GM21515 (cell line): ENCODE data around the gene EFCAB11.

Experiments
- ATAC-seq: cut with Tn5 transposase; IDR thresholded peaks from one replicate; pipeline ENCODE4 v1.9.1; 2021; ENCODE audit not compliant: unreplicated experiment

The EFCAB11 gene

DNA sequence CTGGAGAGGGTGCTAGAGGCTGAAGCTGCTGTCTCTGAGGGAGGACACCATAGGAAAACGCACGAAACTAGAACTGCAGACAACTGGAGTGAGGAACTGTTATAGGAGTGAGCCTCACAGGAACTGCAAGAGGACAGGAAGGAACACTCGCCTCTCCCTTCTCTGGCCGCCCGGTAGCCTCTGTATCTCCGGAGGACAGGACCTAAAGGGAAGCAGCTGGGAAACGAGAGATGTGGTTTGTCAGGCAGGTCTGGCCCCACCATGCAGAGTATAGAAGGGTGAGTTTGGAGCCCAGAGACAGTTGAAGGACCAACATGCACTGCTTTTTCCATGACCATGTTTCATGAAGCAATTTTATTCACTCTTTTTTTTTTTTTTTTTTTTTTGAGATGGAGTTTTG lies 127.3 kb downstream of the EFCAB11 start:
- ATAC-seq, result no peak

DNA sequence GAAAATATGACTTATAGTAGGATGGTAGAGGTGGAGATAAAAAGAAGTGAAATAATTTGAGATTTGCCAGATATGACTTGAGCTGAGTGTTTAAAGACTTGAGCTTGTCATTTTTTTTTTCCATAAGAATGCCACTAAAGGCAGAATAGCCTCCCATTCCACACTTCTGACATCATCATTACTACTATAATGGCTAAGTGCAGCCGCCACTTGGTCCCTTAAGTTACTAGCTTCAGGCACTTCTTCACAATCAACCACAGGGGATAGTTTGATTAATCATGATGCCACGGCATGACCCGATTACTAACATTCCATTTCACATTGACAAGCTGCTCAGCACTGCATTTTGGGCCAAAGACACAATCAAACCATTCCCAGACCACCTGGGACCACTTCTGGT lies 127.9 kb downstream of the EFCAB11 start:
- no peak for ATAC-seq

DNA sequence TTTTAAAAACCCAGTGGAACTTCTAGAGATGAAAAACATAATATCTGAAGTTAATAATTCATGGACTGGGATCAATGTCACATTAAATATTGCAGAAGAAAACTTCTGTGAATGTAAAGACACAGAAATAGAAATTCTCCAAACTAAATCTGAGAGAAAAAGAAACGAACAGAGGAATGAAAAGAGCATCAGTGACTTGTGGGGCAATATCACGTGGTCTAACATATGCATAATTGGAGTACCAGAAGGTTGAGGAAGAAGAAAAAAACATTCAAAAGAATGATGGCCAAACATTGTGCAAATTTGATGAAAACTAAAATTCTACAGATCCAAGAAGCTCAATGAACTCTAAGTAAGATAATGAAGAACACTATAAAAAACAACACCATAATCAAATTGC lies 130.8 kb downstream of the EFCAB11 start:
- no peak for ATAC-seq

DNA sequence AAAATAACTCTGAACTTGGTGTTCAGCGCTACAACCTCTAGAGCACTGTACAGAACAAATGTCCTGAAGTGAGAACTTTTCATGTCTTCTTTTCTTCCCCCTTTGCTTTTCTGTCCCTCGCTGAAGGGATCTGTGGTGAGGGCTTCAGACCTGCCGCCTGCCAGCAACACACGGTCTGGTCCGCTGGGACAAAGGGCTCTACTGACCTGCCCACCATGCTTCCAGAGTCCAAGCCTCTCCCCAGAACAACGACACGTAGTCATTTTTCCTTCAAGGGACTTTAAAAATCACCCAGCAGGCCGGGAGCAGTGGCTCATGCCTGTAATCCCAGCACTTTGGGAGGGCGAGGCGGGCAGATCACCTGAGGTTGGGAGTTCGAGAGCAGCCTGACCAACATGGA lies 140.4 kb downstream of the EFCAB11 start:
- no peak for ATAC-seq

DNA sequence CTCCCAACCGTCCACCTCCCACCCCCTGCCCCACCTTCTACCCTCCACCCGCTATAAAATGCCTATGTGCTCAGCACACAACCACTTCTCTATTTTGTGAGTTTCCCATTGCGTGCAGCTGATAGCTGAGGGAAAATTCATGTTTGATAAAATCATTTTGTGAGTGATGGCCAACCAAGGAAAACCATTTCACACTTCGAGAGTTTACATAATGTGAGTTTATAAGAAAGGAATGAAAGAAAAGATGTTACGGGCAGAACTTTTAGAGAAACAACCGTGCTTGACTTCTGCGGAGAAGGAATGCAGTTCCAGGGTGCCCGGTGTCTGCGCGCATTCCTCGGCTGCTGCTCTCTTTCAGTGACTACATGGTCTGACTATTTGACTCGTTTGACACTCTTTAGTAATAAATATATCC lies 140.9 kb downstream of the EFCAB11 start:
- no peak for ATAC-seq

DNA sequence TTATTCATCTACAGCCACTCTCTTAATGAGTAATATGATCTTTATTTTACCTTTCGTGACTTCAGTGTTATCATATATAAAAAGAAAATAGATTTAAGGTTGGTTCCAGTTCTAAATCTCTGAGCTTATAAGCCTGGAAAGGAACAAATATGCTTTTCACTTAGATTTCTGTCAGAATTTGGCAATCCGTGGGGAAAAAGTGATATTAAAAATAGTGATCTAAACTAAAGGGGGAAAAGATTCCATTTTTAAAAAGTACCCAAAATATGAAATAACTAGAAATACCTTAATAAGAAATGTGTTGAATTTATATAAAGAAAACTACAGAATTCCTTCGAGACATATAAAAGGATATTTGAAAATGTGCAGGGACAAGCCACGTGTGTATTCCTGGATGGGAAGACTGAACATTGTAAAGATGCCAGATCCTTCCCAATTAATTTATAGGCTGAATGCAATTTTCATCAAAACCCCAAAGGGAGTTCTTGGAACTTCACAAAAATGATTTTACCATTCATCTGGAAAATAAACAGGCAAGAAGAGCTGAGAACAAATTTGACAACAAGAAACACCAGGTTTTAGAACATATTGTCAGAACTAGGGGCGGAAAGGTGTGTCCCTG lies 142.5 kb downstream of the EFCAB11 start:
- ATAC-seq, result no peak

DNA sequence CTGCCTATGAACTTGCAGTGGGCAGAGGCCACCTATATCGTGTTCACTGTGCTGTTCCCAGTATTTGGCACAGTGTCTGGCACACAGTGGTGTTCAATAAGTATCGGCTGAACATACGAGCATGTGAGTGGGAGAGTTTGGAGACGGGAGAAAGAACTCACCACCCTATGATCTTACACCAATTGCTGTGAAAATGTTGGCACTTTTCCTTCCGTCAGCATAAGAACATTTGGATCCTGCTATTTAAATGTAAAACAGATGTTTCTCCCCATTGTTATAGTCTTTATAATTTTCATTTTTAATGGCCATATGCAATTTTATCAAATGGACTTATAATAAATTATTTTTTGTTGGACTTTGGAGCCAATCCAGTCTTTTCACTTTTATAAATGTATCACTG lies 144.4 kb downstream of the EFCAB11 start:
- ATAC-seq, result no peak

DNA sequence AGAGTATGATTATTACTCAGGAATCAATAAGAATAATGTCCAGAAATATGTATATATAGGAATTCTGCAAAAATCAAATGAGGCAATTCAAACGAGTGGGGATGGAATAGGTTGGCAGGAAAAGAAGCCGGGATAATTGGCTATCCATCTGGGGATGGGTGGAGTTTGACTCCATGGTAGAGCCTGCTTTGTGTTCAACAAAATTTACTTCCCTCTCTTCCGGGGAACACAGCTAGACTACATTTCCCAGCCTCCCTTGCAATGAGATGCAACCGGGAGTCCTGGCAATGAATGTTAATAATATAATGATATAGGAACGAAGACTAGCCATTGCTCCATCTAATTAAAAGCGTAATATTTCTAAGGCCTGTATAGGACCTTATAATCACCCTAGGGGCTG lies 146.6 kb downstream of the EFCAB11 start:
- ATAC-seq, result no peak

DNA sequence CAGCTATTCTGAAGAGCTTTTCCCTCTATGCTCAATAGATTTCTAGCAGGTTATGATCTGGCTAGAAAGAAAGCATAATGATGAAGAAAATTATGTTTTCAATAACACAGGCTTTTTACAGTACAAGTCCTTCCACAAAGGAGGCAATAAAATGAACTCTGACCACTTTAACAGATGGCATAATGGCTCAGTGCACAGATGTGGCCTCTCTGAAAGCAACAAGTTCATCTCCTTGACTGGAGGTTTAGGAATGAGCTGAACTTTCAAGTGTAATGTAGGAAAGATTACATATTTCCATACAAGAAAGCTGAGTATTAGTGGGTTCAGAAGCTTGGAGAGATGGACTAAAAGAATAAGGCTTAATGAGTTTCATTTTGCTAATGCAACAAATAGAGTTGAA lies 147.4 kb downstream of the EFCAB11 start:
- no peak for ATAC-seq

DNA sequence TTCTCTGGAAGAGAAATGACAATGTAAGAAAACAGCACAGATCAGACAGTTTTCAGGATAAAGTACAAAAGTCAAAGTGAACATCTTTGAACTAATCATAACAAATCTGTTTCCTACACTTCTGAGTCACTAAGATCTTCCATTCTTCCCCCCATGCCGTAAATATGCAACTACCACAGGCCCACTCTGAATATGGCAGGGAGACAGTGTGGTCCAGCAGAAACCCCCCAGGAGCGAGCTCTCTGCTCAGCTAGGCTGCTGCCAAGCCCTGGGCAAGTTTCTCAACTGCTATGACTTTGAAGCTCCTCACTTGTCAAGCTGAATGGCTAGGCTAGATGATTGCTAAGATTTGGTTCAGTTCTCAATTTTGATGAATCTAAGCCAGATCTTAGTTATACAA lies 148.1 kb downstream of the EFCAB11 start:
- ATAC-seq, result no peak

DNA sequence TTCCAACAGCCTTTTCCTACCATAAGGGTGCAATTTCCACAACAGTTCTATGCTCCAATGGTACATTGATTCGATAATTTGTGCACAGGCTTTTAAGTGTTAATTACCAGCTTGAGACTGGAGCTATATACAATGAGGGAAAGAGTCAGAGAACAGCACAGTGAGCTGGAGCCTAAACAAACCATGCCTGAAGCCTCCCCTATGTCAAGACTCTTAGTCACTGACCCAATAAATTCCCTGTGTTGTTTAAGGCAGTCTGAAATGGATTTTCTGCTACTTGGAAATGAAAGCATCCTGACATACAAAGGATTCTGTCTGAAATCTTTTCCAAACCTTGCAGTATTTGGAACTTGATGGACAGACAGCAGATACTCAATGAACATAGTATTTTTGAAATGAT lies 149.0 kb downstream of the EFCAB11 start:
- no peak for ATAC-seq

DNA sequence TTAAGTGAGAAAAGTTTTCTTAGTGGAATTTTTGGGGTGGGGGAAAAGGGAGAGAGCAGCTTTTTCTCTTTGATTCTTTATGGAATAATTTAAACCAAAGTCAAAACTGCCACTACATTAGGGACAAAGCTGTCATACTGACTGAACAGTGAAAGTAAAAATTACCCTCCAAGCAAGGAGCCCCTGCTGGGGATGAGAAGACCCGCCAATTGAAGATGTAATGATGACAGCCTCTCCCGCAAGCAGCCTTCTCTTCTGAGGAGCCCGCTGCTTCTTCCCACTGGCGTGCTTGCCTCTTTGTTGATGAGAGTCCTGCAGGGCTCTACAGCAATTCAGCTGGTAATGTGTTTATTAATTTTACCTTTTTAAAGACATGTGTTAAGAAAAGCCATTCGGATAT lies 151.0 kb downstream of the EFCAB11 start:
- no peak for ATAC-seq

DNA sequence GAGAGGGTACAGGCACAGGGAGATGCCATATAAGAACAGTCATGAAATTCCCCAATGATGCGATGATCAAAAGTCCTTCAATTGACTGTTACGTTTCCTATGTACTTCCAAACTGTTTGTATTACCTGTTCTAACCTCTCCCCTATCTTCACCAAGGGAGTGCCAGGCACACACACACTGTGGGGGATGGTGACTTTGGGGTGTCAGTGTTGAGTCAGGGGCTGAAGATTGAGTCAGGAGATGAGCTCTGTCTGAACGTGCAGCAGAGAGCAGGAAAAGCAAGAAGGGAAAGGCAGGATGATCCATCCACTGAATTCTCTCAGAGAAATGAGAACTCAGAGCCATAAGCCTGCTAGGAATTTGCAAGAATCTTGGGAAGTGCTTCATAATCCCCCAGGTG lies 153.4 kb downstream of the EFCAB11 start:
- ATAC-seq, result no peak

DNA sequence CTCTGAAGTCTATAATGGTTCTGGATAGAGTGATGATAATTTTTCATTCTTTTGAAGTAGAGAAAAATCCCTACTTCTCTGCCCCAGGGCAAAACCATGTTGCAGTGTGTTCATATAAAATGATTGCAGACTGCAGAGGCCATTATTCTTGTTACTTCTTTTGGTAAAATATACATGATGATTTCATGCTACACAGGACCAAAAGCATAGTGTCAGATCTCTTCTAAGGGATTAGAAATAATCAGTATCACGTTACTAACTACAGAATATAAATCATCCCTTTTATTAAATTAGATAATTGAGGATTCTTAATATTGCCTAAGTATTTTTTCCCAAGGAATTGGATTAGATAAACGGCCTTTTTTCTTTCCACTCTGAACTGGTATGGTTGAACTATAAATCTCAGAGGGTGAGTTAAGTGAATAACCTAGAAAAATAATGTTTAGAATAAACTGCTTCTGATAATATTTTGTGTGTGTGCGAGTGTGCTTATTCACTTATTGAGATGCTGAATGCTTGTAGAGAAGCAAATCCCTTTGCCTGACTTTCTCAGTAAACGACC lies 156.2 kb downstream of the EFCAB11 start:
- no peak for ATAC-seq

DNA sequence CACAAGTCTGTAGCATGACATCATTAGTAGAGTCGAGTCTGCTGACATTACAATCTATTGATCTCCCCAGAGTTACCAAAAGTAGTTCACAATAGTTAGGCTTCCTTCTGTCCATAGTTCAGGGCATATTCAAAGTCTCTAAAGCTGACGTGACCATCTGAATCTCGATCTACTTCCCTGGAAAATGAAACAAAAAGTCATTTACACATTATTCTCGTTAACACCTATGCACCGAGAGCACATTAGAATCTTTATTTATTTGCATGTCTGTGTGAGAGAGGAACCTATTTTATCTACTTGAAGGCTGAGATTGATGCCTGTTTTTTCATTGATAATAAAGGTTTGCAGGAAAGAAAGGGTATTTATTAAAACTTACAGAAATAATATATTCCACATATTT lies 157.4 kb downstream of the EFCAB11 start:
- ATAC-seq, result no peak

DNA sequence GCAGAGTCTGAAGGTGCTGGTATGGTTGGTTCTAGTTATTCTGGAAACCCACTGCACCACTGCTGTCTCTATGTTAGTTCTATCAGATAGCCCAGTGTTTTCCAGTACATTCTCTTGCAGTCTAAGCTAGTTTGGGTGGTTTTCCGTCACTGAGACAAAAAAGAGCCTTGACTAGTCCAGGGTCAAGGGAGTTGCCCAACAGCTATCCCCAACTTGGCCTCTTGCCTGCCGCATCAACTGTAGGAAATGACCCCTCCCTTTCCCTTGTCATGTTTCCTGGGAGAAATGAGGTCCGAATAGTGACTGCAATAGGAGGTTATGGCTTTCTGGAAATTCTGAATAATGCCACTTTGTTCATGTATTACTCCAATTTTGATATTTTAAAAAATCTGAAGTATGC lies 160.4 kb downstream of the EFCAB11 start:
- ATAC-seq, result no peak

DNA sequence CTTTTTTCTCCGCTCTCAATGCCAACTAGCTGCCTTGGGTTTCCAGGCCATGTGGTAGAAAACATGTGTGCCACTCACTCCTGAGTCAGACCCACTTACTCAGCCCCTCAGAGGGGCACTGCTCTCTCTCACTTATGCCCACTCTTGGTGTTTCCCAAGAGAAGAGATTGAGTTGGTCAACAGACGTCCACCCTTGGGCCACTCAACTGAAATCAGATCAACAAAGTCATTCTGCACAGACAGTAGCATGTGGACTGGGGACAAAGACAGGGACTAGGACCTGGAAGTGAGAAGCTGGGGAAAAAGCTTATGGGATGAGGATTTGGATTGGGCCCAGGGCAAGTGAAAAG lies 161.2 kb downstream of the EFCAB11 start:
- ATAC-seq, result no peak

DNA sequence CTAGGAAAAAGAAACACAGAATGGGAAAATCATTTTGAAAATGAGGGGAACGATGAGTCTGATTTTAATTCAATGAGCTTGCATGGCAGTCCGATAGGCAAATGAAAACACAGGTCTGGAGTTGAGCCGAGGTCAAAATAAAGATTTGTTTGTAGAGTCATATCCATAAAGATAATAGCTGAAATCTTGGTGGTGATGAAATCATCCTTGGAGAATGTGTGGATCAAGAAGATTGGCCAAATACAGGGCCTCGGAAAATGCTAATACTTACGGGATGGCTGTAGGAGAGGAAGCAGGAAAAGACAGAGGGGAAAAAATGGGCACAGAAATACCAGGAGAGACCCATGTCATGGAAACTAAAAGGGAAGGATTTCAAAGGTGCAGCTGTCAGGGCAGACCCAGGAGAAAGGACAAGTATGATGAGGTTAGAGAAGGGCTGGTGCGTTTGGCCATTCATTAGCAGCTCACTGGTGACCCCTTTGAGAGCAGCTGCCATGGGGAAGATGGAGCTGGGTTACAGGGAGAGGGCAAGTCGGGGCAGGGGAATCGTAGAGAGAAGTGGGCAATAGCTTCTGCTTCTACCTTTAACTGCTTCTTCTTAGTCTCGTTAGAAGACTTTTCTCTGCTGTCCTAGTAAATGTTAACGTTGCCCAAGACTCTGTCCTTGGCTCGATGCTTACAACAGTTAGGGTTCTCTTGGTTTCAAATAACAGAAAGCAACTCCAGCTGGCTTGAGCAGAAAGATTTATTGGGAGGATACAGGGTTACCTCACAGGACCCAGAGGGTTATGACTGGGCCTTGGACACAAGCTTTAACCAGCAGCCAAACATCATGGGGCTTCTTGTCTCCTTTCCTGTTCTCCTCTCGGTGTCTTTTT lies 161.8 kb downstream of the EFCAB11 start:
- ATAC-seq, result no peak

DNA sequence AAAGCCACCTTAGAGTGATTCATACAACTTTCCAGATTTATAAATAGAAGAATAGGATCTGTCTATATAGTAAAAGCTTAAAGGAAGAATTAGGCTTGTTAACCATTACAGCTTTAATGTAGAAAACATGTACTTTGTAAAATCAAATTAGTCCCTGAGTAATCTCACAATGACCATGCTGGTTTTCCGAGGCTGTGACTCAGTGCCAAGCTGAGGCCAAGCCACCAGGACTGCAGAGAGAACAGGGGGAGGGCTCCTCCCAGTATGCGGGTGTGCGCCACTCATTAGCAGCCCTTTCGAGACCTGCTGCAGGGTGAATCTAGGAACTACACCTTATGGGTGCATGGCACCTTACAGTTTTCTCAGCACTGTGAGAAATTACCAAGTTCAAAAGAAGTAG lies 167.0 kb downstream of the EFCAB11 start:
- ATAC-seq, result no peak

DNA sequence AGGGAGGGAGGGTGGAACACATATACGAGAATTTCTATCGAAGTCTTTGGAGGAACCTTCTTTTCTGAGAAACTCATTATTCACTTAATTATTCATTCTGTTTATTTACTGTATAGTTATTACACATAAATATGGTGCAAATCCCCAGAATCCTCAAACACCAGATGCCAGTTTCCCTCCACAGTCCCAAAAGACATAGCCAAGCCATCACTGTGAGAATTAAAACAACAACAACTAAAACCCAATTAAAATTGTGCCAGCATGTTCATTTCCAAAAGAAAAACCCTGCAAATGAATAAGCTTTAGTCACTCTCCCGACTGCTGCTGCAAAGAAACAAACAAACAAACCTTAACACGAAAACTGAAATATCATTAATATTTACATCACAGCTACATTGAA lies 173.5 kb downstream of the EFCAB11 start:
- ATAC-seq, result no peak

DNA sequence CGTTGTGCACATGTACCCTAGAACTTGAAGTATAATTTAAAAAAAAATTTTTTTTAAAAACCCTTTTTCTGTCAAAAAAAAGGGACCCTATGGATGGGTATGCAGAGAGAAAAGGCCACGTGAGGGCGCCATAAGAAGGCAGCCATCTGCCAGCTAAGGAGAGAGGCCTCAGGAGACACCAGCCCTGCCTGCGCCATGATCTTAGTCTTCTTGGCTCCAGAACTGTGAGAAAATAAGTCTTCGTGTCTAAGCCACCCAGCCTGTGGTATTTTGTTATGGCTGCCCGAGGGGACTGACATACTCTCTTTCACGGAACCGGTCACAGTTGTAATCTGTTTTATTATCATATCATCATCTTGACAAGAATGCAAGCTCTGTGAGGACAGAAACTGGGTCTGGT lies 174.8 kb downstream of the EFCAB11 start:
- ATAC-seq, result no peak

DNA sequence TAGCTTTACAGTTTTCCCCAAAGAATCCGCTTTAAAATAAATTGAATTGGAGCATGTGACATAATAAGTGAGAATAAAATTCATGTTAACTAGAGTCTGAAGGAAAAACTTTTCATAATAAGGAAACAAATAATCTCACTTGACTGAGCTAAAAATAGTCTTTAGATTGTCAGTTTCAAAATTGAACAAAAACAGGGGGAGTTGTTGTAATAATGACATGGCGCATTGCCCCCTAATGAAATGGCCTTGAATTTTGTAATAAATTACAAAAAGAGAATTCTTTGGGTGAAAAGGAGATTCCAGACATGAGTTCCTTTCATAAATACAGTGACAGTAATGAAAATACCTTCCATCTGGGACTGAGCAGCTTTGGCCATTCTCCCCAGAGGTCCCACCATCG lies 178.6 kb downstream of the EFCAB11 start:
- no peak for ATAC-seq

DNA sequence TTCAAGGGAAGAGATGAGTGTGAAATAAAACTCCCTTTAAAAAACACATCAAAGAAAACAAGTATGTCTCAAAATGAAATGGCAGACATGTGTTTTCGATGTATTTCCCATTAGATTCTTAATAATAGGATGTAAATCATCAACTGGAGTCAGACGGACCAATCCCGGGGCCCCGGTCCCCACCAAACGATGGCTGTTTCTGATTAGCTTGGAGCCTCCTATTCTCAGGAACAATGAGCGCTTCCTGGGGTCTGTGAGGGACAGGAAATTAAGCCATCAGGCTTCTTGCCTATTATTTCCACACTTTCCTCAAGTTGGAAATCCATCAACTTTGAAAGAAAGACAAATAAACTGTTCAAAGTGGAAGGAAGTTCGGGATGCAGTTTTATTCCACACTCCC lies 179.4 kb downstream of the EFCAB11 start:
- no peak for ATAC-seq
